ENCODE results near the gene TANGO2. TPM values are rescaled to one million over a fixed set of nuclear protein-coding genes. Genes with fewer than 3 reads are reported as not detected.

The TANGO2 gene
- total RNA-seq, 2 donors from 2014 or later: 34.3 to 40.1 TPM

GRCh38 chr22:20111045-20111688 is 90.3 kb downstream of the TANGO2 start:
- Histone ChIP-seq H3K27ac (no peak overlapping the region), H3K4me3 (no peak overlapping the region), H3K27me3 (replicated peaks; ENCODE audit: insufficient read depth) (no peaks in the 10 kb centered on the region), H3K4me1 (replicated peaks) (peaks cover 3% of the 10 kb centered on the region), H3K9me3 (no peaks in the 10 kb centered on the region), H3K36me3 (peaks cover 14 to 44% of the 10 kb centered on the region in 2 donors)
- TF ChIP-seq POLR2A (IDR thresholded peaks at IDR 0.05): no peak
- TF ChIP-seq CTCF (IDR thresholded peaks at IDR 0.05): peak in 1 of 4 experiments; percentile 16
- no peak for TF ChIP-seq POLR2AphosphoS5 (IDR thresholded peaks at IDR 0.05)
- WGBS: 58% methylated on average over 14 of the region's 14 CpGs
- intact Hi-C loops (cut with DNase I): no loop called here
- no peak for DNase-seq (ENCODE audit: low spot score)

GRCh38 chr22:20111689-20112622 is 91.0 kb downstream of the TANGO2 start:
- intact Hi-C loops (cut with DNase I): no loop called here
- Histone ChIP-seq H3K9me3 (no peaks in the 10 kb centered on the region), H3K27ac (no peak overlapping the region), H3K27me3 (replicated peaks; ENCODE audit: insufficient read depth) (no peaks in the 10 kb centered on the region), H3K36me3 (peaks cover 13 to 36% of the 10 kb centered on the region in 2 donors), H3K4me3 (no peak overlapping the region), H3K4me1 (replicated peaks) (peaks cover 3% of the 10 kb centered on the region)
- TF ChIP-seq CTCF (IDR thresholded peaks at IDR 0.05) (no peak), POLR2AphosphoS5 (IDR thresholded peaks at IDR 0.05) (no peak), POLR2A (IDR thresholded peaks at IDR 0.05) (no peak)
- DNase-seq (ENCODE audit: low spot score): no peak
- WGBS: 79% methylated on average over 7 of the region's 7 CpGs

GRCh38 chr22:20112623-20113511 is 92.0 kb downstream of the TANGO2 start:
- Histone ChIP-seq H3K9me3 (no peaks in the 10 kb centered on the region), H3K27me3 (replicated peaks; ENCODE audit: insufficient read depth) (no peaks in the 10 kb centered on the region), H3K27ac (no peak overlapping the region), H3K4me1 (replicated peaks) (peaks cover 3% of the 10 kb centered on the region), H3K36me3 (peaks cover 4 to 27% of the 10 kb centered on the region in 2 donors), H3K4me3 (no peak overlapping the region)
- intact Hi-C loops (cut with DNase I): no loop called here
- 81% methylated on average over 26 of the region's 26 CpGs for WGBS
- no peak for TF ChIP-seq POLR2AphosphoS5 (IDR thresholded peaks at IDR 0.05)
- TF ChIP-seq POLR2A (IDR thresholded peaks at IDR 0.05): no peak
- TF ChIP-seq CTCF (IDR thresholded peaks at IDR 0.05): no peak
- no peak for DNase-seq (ENCODE audit: low spot score)

GRCh38 chr22:20113551-20114310 is 92.8 kb downstream of the TANGO2 start:
- H3K4me3 ChIP-seq: no peak overlapping the region
- peaks cover 0 to 21% of the 10 kb centered on the region in 2 donors for H3K36me3 ChIP-seq
- TF ChIP-seq CTCF (IDR thresholded peaks at IDR 0.05) (no peak), POLR2A (IDR thresholded peaks at IDR 0.05) (no peak), POLR2AphosphoS5 (IDR thresholded peaks at IDR 0.05) (no peak)
- WGBS: 88% methylated on average over 18 of the region's 19 CpGs
- intact Hi-C loops (cut with DNase I): no loop called here
- peaks cover 3% of the 10 kb centered on the region for H3K4me1 ChIP-seq (replicated peaks)
- no peaks in the 10 kb centered on the region for H3K27me3 ChIP-seq (replicated peaks; ENCODE audit: insufficient read depth)
- no peak for DNase-seq (ENCODE audit: low spot score)
- no peak overlapping the region for H3K27ac ChIP-seq
- H3K9me3 ChIP-seq: no peaks in the 10 kb centered on the region
